ENCODE measurements around the gene ZNF433.
"Not testable (repeated sequence)": the region's sequence is repeated elsewhere in the genome, so short reads cannot be mapped to it uniquely, and the experiment has no call there.

DNA sequence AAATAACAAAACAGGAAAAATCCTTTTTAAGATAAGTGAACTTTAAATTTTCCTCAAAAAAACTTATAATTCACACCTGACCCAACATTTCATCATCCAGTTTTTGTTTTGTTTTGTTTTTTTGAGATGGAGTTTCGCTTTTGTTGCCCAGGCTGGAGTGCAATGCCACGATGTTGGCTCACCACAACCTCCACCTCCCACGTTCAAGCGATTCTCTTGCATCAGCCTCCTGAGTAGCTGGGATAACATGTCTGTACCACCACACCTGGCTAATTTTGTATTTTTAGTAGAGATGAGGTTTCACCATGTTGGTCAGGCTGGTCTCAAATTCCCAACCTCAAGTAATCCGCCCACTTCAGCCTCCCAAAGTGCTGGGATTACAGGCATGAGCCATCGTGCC lies 47.9 kb upstream of the ZNF433 start:
- TF ChIP-seq EZH2phosphoT487 (IDR thresholded peaks at IDR 0.05; ENCODE audit: borderline replicate concordance, low read depth, low read length): not testable (repeated sequence)
- TF ChIP-seq, protein P1, sequence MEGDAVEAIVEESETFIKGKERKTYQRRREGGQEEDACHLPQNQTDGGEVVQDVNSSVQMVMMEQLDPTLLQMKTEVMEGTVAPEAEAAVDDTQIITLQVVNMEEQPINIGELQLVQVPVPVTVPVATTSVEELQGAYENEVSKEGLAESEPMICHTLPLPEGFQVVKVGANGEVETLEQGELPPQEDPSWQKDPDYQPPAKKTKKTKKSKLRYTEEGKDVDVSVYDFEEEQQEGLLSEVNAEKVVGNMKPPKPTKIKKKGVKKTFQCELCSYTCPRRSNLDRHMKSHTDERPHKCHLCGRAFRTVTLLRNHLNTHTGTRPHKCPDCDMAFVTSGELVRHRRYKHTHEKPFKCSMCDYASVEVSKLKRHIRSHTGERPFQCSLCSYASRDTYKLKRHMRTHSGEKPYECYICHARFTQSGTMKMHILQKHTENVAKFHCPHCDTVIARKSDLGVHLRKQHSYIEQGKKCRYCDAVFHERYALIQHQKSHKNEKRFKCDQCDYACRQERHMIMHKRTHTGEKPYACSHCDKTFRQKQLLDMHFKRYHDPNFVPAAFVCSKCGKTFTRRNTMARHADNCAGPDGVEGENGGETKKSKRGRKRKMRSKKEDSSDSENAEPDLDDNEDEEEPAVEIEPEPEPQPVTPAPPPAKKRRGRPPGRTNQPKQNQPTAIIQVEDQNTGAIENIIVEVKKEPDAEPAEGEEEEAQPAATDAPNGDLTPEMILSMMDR (conservative IDR thresholded peaks at IDR 0.05; ENCODE audit: low read length): not testable (repeated sequence)
